ENCODE measurements around the gene SLC9A2.

SLC9A2 gene

DNA sequence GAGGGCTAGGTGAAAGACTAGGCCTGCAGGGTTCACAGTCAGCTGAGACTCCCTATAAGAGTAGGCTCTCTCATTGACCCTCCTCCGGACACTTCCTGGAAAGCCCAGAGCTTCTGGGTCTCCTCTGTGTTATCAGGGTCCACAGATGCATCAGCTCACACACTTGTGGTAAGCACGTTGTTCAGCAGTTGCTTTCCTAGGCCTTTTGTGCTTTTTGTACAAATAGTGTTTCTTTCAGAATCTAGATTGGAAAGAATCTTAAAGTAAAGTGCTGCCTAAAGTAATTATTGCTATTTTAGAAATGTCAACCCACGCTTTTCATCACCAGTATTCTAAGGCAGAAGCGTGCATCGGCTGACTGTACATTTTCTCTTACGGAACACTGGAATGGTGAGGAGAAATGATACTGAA is 15.5 kb downstream of the SLC9A2 start:
- H3K9me3 Mint-ChIP-seq: no peaks in the 10 kb centered on the region
- no peaks in the 10 kb centered on the region for H3K36me3 Mint-ChIP-seq (ENCODE audit: insufficient read depth)
- no peaks in the 10 kb centered on the region for H3K4me1 Mint-ChIP-seq (ENCODE audit: low read depth in 2 of 2)
- no peak for DNase-seq
- no peak overlapping the region for H3K4me3 Mint-ChIP-seq
- ATAC-seq (replicated peaks): no peak
- H3K27me3 Mint-ChIP-seq: peaks cover 31 to 33% of the 10 kb centered on the region in 2 donors
- no peak overlapping the region for H3K27ac Mint-ChIP-seq

DNA sequence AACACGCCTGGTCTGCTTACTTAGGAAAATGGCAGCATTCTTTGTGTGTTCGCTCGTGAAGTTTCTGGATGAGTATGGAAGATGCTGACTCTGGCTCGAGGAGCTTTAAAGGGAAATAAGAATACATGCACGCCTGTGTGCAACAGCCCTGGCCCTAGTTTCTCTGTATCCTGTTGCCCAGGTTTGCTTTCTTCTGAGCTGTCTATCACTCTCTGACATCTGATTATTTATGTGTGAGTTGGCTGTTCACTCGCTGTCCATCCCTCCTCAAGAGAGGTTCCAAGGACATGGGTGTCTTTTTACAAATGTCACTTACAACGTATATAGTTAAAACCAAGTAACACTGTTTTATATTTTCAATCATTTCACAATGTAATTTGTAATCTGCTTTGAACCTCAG is 16.0 kb downstream of the SLC9A2 start:
- H3K4me3 Mint-ChIP-seq: no peak overlapping the region

DNA sequence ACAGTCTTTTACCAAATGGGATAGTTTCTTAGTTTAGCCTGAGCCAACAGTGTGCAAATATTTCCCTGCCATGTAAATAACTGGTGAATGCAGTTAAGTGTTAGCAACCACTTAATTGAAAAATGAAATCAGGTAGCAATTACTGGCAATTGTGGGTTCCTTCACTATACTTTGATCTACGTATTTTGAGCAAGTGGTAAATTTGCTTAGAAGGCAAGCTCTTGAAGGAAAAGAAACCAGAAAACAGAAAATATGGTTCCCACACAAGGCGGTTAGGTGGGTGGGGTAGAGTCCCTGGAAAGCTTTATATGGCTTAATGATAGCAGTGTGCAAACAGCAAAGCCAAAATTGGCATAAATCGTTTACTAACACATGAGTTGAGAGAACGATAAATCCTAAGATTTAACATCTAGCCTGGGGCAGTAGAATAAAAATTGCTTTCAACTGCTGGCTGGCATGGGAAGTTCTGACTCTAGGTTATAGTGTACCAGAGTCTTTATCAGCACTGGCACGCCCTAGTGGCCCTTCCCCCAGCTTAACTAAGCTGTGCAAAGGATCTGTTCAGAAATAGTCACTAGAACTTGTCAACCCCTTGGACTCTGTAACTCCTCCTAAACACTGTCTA is 17.0 kb downstream of the SLC9A2 start:
- ATAC-seq (replicated peaks): no peak
- H3K4me1 Mint-ChIP-seq (ENCODE audit: low read depth in 2 of 2): no peaks in the 10 kb centered on the region
- H3K27me3 Mint-ChIP-seq: peaks cover 25 to 47% of the 10 kb centered on the region in 2 donors
- H3K9me3 Mint-ChIP-seq: no peaks in the 10 kb centered on the region
- no peaks in the 10 kb centered on the region for H3K36me3 Mint-ChIP-seq (ENCODE audit: insufficient read depth)
- DNase-seq: no peak
- no peak overlapping the region for H3K4me3 Mint-ChIP-seq
- no peak overlapping the region for H3K27ac Mint-ChIP-seq

More for the DNA sequence above, 16.0 kb downstream of the SLC9A2 start:
- DNase-seq: no peak
- H3K27me3 Mint-ChIP-seq: peaks cover 31 to 36% of the 10 kb centered on the region in 2 donors
- ATAC-seq (replicated peaks): no peak
- H3K27ac Mint-ChIP-seq: no peak overlapping the region
- no peaks in the 10 kb centered on the region for H3K9me3 Mint-ChIP-seq
- no peaks in the 10 kb centered on the region for H3K4me1 Mint-ChIP-seq (ENCODE audit: low read depth in 2 of 2)
- H3K36me3 Mint-ChIP-seq (ENCODE audit: insufficient read depth): no peaks in the 10 kb centered on the region

DNA sequence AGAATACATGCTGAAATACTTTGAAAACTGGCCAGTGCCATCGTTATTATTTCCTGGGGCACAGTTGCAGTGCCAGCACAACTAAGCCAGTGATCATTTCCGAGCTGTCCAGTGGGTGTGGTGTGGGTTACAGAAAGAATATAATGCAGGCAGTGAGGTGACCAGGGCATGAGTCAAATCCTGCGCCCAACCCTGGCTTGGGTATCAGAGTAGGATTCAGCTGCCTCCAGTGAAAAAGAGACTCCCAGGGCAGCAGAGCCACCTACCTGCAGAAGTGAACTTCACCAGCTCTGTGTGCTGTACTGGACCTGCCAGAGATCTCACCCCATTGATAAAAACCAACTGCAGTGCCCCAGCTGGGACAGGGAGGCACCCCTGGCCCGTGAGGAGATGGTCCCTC is 18.0 kb downstream of the SLC9A2 start:
- H3K27me3 Mint-ChIP-seq: peaks cover 24 to 50% of the 10 kb centered on the region in 2 donors
- no peak overlapping the region for H3K4me3 Mint-ChIP-seq
- no peak for ATAC-seq (replicated peaks)
- no peak for DNase-seq
- H3K27ac Mint-ChIP-seq: no peak overlapping the region
- H3K4me1 Mint-ChIP-seq (ENCODE audit: low read depth in 2 of 2): no peaks in the 10 kb centered on the region
- no peaks in the 10 kb centered on the region for H3K36me3 Mint-ChIP-seq (ENCODE audit: insufficient read depth)
- no peaks in the 10 kb centered on the region for H3K9me3 Mint-ChIP-seq

DNA sequence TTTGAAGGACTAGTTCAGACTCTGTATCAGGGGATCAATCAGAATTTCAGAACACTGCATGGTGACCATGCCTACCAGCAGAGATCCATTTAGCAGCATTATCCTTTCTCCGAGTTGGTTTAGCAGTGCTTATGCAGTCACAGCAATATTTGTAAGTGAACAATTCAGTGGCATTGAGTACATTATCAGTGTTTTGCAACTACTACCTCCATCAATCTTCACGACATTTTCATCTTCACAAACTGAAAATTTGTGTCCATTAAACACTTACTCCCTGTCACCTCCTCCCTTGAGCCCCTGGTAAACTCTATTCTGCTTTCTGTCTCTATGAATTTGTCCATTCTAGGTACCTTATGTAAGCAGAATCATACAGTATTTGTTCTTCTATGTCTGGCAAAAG is 20.1 kb downstream of the SLC9A2 start:
- no peak overlapping the region for H3K27ac Mint-ChIP-seq
- DNase-seq (no peak), ATAC-seq (replicated peaks) (no peak)
- H3K4me1 Mint-ChIP-seq (ENCODE audit: low read depth in 2 of 2): no peaks in the 10 kb centered on the region
- peaks cover 37 to 66% of the 10 kb centered on the region in 2 donors for H3K27me3 Mint-ChIP-seq
- H3K4me3 Mint-ChIP-seq: no peak overlapping the region
- H3K36me3 Mint-ChIP-seq (ENCODE audit: insufficient read depth): no peaks in the 10 kb centered on the region
- H3K9me3 Mint-ChIP-seq: no peaks in the 10 kb centered on the region

DNA sequence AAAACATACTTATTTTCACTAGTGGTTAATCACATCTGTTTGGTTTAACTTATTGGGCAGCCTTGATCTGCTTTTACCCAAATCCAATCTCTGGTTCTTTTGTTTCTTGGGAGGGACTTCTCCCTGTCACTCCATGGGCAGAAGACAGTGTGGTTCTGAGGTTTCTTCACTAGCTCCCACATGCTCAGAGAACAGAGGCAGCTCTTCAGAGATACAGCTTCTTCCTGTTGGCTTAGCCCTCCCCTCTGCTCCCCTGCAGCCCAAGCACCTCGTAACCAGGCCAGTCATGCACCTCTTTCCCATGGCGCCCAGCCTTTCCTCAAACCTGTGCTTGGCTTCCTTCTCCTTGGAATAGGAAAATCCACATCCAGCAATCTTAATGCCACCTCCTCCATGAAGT is 32.8 kb downstream of the SLC9A2 start:
- Mint-ChIP-seq H3K36me3 (ENCODE audit: insufficient read depth) (no peaks in the 10 kb centered on the region), H3K4me1 (ENCODE audit: low read depth in 2 of 2) (no peaks in the 10 kb centered on the region), H3K27ac (no peak overlapping the region), H3K27me3 (peaks cover 37 to 54% of the 10 kb centered on the region in 2 donors), H3K9me3 (no peaks in the 10 kb centered on the region), H3K4me3 (no peak overlapping the region)
- DNase-seq (no peak), ATAC-seq (replicated peaks) (no peak)

DNA sequence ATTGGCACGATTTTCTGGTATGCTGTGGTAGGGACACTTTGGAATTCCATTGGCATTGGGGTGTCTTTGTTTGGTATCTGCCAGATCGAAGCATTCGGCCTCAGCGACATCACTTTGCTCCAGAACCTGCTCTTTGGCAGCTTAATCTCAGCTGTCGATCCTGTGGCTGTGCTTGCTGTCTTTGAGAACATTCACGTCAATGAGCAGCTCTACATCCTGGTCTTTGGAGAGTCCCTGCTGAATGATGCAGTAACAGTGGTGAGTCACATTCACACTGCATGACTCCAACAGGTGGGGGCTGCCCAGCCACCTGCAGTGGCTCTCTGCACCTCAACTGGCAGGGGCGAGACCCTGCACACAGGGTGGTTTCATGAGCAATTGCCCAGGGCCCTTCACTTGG is 38.4 kb downstream of the SLC9A2 start:
- Mint-ChIP-seq H3K27me3 (peaks cover 34 to 51% of the 10 kb centered on the region in 2 donors), H3K9me3 (no peaks in the 10 kb centered on the region), H3K4me1 (ENCODE audit: low read depth in 2 of 2) (peaks cover 0 to 4% of the 10 kb centered on the region in 2 donors), H3K36me3 (ENCODE audit: insufficient read depth) (no peaks in the 10 kb centered on the region), H3K4me3 (no peak overlapping the region), H3K27ac (no peak overlapping the region)
- DNase-seq (no peak), ATAC-seq (replicated peaks) (no peak)

DNA sequence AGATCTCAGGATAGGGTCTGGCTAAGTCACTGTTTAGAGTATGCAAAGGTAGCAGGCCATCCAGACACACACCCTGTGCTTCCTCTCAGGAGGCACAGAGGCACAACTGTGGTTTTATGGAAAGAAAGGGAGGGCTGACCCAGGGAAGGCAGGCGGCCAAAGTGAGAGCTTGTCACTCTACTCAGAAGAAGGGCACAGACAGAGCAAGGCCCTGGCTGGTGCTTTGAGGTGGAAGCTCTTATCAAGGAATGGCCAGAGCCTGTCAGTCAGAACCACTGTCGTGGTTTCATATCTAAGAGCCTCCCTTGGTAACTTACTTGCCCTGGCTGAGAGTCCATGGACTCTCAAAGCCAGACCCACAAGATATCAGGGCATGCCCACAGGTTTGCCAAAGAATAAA is 40.7 kb downstream of the SLC9A2 start:
- Mint-ChIP-seq H3K4me3 (no peak overlapping the region), H3K27me3 (peaks cover 23 to 41% of the 10 kb centered on the region in 2 donors), H3K36me3 (ENCODE audit: insufficient read depth) (no peaks in the 10 kb centered on the region), H3K9me3 (no peaks in the 10 kb centered on the region), H3K4me1 (ENCODE audit: low read depth in 2 of 2) (peaks cover 0 to 4% of the 10 kb centered on the region in 2 donors), H3K27ac (no peak overlapping the region)
- DNase-seq: no peak
- no peak for ATAC-seq (replicated peaks)

DNA sequence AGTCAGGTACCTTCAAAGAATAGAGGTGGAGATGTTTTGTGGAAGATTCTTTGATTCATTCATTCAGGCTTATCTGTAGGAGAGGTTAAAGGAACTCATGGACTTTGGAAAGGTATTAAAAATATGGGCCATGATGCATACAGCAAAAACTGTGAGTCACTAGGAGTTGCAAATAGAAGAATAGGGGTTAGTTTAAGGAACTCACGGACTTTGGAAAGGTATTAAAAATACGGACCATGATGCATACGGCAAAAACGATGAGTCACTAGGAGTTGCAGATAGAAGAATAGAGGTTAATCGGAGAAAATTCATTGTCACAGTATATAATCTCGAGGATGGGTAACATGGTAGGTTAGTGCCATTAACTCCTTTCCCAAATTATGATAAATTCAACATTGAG is 41.2 kb downstream of the SLC9A2 start:
- peaks cover 23 to 41% of the 10 kb centered on the region in 2 donors for H3K27me3 Mint-ChIP-seq
- DNase-seq: no peak
- H3K4me3 Mint-ChIP-seq: no peak overlapping the region
- peaks cover 0 to 4% of the 10 kb centered on the region in 2 donors for H3K4me1 Mint-ChIP-seq (ENCODE audit: low read depth in 2 of 2)
- H3K9me3 Mint-ChIP-seq: no peaks in the 10 kb centered on the region
- H3K27ac Mint-ChIP-seq: no peak overlapping the region
- ATAC-seq (replicated peaks): no peak
- no peaks in the 10 kb centered on the region for H3K36me3 Mint-ChIP-seq (ENCODE audit: insufficient read depth)

DNA sequence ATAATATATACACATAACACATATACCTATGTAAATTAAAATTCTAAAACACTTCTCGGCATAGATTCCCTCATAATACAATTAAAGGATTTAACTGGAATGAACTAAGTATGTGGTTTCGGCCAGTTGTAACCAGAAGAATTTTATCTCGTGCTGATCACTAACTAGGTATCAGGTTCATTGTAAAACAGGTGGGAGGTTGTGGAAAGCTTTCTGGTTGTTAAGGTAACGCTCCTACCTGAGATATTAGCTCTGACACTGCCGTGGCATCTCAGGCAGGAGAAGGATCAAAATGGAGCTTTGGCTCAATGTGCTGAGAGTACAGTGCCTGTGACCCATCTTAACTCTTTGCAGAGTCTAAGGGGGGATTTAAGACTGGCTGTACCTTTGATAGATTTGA is 42.5 kb downstream of the SLC9A2 start:
- DNase-seq (no peak), ATAC-seq (replicated peaks) (no peak)
- H3K4me3 Mint-ChIP-seq: no peak overlapping the region
- peaks cover 0 to 4% of the 10 kb centered on the region in 2 donors for H3K4me1 Mint-ChIP-seq (ENCODE audit: low read depth in 2 of 2)
- H3K36me3 Mint-ChIP-seq (ENCODE audit: insufficient read depth): no peaks in the 10 kb centered on the region
- H3K9me3 Mint-ChIP-seq: no peaks in the 10 kb centered on the region
- H3K27ac Mint-ChIP-seq: no peak overlapping the region
- H3K27me3 Mint-ChIP-seq: peaks cover 24 to 37% of the 10 kb centered on the region in 2 donors

DNA sequence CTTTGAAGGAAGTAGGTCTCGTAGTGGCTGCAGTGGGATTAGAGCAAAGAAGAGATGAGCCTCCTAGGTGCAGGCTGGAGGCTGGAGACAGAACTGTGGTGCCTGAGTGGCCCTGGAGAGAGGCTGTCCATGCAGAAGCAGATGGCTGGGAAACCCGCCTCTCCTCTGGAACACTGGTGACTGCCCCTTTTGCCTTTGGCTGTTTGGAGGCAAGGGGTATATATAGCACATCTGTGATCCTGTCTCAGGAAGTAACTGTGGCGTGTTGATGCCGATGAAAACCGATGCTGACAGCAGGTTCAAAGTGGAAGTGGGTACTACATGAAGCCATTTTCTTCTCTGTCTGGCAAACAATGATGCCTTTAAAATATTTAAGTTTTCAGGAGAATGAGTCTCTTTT is 43.5 kb downstream of the SLC9A2 start:
- H3K4me3 Mint-ChIP-seq: no peak overlapping the region
- no peak for ATAC-seq (replicated peaks)
- no peaks in the 10 kb centered on the region for H3K9me3 Mint-ChIP-seq
- no peak for DNase-seq
- H3K27ac Mint-ChIP-seq: no peak overlapping the region
- no peaks in the 10 kb centered on the region for H3K36me3 Mint-ChIP-seq (ENCODE audit: insufficient read depth)
- H3K27me3 Mint-ChIP-seq: peaks cover 29 to 45% of the 10 kb centered on the region in 2 donors
- H3K4me1 Mint-ChIP-seq (ENCODE audit: low read depth in 2 of 2): peaks cover 0 to 4% of the 10 kb centered on the region in 2 donors

DNA sequence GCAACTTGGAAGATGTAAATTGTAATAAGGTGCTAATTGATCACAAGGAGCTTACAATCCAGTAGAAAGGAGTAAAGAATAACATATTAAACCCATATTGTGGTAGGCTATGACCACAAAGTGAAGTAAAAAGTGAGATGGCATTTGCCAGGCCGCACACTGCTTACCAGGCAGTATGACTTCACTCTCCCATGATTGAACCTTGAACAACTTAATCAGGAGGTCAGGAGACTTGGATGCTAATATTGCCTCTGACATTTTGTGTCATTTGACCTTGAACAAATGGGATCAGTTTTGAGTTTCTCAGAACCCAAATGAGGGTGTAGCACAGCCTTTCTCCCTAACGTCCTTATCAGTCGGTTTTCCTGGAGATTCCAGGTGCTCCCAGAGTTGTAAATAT is 44.0 kb downstream of the SLC9A2 start:
- Mint-ChIP-seq H3K9me3 (no peaks in the 10 kb centered on the region), H3K27me3 (peaks cover 28 to 47% of the 10 kb centered on the region in 2 donors), H3K4me1 (ENCODE audit: low read depth in 2 of 2) (peaks cover 0 to 4% of the 10 kb centered on the region in 2 donors), H3K27ac (no peak overlapping the region), H3K4me3 (no peak overlapping the region), H3K36me3 (ENCODE audit: insufficient read depth) (no peaks in the 10 kb centered on the region)
- DNase-seq (no peak), ATAC-seq (replicated peaks) (no peak)

DNA sequence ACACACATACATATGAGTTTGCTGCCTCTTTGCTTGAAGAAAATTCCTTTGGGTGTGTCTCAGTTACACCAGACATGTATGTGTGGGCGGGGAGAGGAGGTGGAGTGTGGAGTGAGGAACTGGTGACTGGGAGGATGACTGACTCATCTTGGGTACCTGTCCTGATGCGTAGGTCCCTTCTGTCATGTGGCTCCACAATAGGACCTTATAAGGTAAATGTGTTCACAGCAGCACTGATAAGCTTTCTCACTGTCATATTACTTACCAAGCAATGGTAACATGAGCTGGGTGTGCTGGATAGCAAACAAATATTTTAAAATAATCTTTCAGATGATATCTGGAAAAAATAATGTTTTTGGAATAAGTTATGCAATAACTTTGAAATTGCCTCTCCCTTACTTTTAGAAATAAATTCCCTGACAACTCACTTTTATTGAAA is 45.1 kb downstream of the SLC9A2 start:
- H3K4me3 Mint-ChIP-seq: no peak overlapping the region
- ATAC-seq (replicated peaks): no peak
- no peaks in the 10 kb centered on the region for H3K9me3 Mint-ChIP-seq
- peaks cover 30 to 58% of the 10 kb centered on the region in 2 donors for H3K27me3 Mint-ChIP-seq
- H3K27ac Mint-ChIP-seq: no peak overlapping the region
- DNase-seq: no peak
- peaks cover 0 to 4% of the 10 kb centered on the region in 2 donors for H3K4me1 Mint-ChIP-seq (ENCODE audit: low read depth in 2 of 2)
- H3K36me3 Mint-ChIP-seq (ENCODE audit: insufficient read depth): no peaks in the 10 kb centered on the region

DNA sequence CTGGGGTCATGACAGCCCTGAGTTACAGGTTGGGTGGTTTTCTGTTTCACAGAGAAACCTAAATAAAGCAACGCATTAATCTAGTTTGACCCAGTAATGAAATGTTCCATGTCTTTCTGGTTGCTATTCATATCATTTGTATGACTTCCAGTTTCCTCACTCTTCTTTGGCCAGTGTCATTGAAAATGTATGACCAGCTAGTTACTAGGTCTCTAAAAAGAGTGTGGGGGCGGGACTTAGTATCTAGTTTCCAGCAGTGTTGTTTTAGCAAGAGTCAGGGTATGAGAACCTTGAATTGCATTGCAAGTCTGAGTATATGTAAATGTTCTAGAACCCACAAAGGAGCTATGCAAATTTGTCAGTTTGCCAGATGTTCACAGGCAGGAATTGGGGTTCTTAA is 47.7 kb downstream of the SLC9A2 start:
- no peaks in the 10 kb centered on the region for H3K9me3 Mint-ChIP-seq
- DNase-seq: no peak
- no peak overlapping the region for H3K27ac Mint-ChIP-seq
- no peaks in the 10 kb centered on the region for H3K36me3 Mint-ChIP-seq (ENCODE audit: insufficient read depth)
- H3K4me3 Mint-ChIP-seq: no peak overlapping the region
- peaks cover 33 to 40% of the 10 kb centered on the region in 2 donors for H3K27me3 Mint-ChIP-seq
- H3K4me1 Mint-ChIP-seq (ENCODE audit: low read depth in 2 of 2): peaks cover 0 to 4% of the 10 kb centered on the region in 2 donors
- ATAC-seq (replicated peaks): no peak
